ENCODE data around the gene GPX3. TPM values are rescaled to one million over a fixed set of nuclear protein-coding genes. Genes with fewer than 3 reads are reported as not detected.

Gene GPX3
- total RNA-seq, 6 experiments from 2014 or later: 192 to 869 (median 343) TPM

DNA sequence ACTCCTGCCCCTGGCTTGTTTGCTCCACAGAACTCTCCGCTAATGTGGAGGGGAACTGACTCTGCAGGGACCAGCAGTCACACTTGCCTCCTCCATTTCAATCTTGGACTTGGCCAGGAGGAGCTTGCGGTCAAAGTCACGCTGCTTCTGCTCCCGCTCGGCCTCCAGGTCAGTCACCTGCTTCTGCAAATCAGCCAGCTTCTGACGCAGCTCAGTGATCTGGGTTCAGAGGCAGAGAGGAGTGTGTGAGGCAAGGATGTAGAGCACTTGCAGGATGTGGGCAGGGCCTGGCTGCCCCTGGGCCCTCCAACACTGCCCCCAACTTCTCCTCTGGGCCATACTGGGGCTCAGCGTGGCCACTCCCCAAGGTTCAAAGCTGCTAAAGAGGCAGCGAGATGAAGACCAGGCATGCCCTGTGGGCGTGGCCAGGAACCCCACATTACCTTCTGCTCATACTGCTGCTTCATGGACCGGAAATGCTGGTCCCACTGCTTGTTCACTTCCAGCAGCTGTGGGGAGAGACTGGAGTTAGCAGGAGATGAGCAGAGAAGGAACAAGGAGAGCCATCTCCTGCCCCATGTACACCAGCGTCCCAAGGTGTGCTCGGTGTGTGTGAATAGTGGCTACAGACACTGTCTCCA is 22.2 kb downstream of the GPX3 start:
- H3K4me1 ChIP-seq: peaks cover 0 to 54% (median 31%) of the 10 kb centered on the region in 4 donors
- peak; percentile 55 to 75 (median 72) for ATAC-seq

GRCh38 chr5:151047814-151048425 is 27.5 kb downstream of the GPX3 start:
- H3K4me3 ChIP-seq: no peak overlapping the region
- H3K4me1 ChIP-seq: peaks cover 0 to 2% (median 1%) of the 10 kb centered on the region in 4 donors
- H3K36me3 ChIP-seq: peaks cover 0 to 81% (median 18%) of the 10 kb centered on the region in 4 donors
- no peaks in the 10 kb centered on the region for H3K27me3 ChIP-seq
- H3K9me3 ChIP-seq: no peaks in the 10 kb centered on the region
- DNase-seq: peak in 1 of 3 donors; percentile 55
- WGBS (ENCODE audit: insufficient coverage, low coverage, low lambda C conversion rate, missing lambda C conversion rate): 42% methylated on average over 6 of the region's 13 CpGs
- H3K27ac ChIP-seq: no peak overlapping the region
- peak; percentile 68 to 79 (median 78) for ATAC-seq
- intact Hi-C loops (cut with DNase I): loop anchor here in 1 of 2 donors (5.0 kb wide), 1 partner anchor 46 kb away; no protein-coding TSS in a partner anchor
- no peak for TF ChIP-seq POLR2A (IDR thresholded peaks at IDR 0.05)
- TF ChIP-seq, protein P1, sequence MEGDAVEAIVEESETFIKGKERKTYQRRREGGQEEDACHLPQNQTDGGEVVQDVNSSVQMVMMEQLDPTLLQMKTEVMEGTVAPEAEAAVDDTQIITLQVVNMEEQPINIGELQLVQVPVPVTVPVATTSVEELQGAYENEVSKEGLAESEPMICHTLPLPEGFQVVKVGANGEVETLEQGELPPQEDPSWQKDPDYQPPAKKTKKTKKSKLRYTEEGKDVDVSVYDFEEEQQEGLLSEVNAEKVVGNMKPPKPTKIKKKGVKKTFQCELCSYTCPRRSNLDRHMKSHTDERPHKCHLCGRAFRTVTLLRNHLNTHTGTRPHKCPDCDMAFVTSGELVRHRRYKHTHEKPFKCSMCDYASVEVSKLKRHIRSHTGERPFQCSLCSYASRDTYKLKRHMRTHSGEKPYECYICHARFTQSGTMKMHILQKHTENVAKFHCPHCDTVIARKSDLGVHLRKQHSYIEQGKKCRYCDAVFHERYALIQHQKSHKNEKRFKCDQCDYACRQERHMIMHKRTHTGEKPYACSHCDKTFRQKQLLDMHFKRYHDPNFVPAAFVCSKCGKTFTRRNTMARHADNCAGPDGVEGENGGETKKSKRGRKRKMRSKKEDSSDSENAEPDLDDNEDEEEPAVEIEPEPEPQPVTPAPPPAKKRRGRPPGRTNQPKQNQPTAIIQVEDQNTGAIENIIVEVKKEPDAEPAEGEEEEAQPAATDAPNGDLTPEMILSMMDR (IDR thresholded peaks at IDR 0.05): peak; percentile 75 to 86 (median 79)

More for the DNA sequence above, 22.2 kb downstream of the GPX3 start:
- Histone ChIP-seq H3K4me3 (no peak overlapping the region), H3K36me3 (peaks cover 0 to 60% (median 4%) of the 10 kb centered on the region in 4 donors), H3K27ac (peak overlapping the region; percentile 6 to 86 (median 68)), H3K27me3 (no peaks in the 10 kb centered on the region), H3K9me3 (no peaks in the 10 kb centered on the region)
- intact Hi-C loops (cut with DNase I): loop anchor here in 1 of 2 donors (5.0 kb wide), 1 partner anchor 35 kb away; no protein-coding TSS in a partner anchor
- no peak for TF ChIP-seq POLR2A (IDR thresholded peaks at IDR 0.05)
- TF ChIP-seq, protein P1 (IDR thresholded peaks at IDR 0.05): no peak
- peak; percentile 81 to 94 (median 92) for DNase-seq
- 58% methylated on average over 9 of the region's 12 CpGs for WGBS (ENCODE audit: insufficient coverage, low coverage, low lambda C conversion rate, missing lambda C conversion rate)

GRCh38 chr5:151048526-151048925 is 28.1 kb downstream of the GPX3 start:
- intact Hi-C loops (cut with DNase I): loop anchor here in 1 of 2 donors (5.0 kb wide), 1 partner anchor 46 kb away; no protein-coding TSS in a partner anchor
- Histone ChIP-seq H3K4me1 (no peaks in the 10 kb centered on the region), H3K36me3 (peaks cover 0 to 78% (median 18%) of the 10 kb centered on the region in 4 donors), H3K27me3 (no peaks in the 10 kb centered on the region), H3K9me3 (no peaks in the 10 kb centered on the region), H3K4me3 (no peak overlapping the region), H3K27ac (no peak overlapping the region)
- TF ChIP-seq, protein P1 (IDR thresholded peaks at IDR 0.05): peak; percentile 18 to 47 (median 36)
- TF ChIP-seq POLR2A (IDR thresholded peaks at IDR 0.05): no peak
- 22% methylated on average over 4 of the region's 7 CpGs for WGBS (ENCODE audit: insufficient coverage, low coverage, low lambda C conversion rate, missing lambda C conversion rate)
- peak in 1 of 3 donors; percentile 23 for DNase-seq
- peak; percentile 46 to 60 (median 53) for ATAC-seq

GRCh38 chr5:151051066-151051930 is 30.9 kb downstream of the GPX3 start:
- peak; percentile 73 to 80 (median 78) for DNase-seq
- Histone ChIP-seq H3K9me3 (no peaks in the 10 kb centered on the region), H3K27ac (no peak overlapping the region), H3K4me3 (no peak overlapping the region), H3K4me1 (no peaks in the 10 kb centered on the region), H3K36me3 (peaks cover 0 to 71% (median 28%) of the 10 kb centered on the region in 4 donors), H3K27me3 (no peaks in the 10 kb centered on the region)
- 71% methylated on average over 6 of the region's 6 CpGs for WGBS (ENCODE audit: insufficient coverage, low coverage, low lambda C conversion rate, missing lambda C conversion rate)
- intact Hi-C loops (cut with DNase I): loop anchor here (5.0 kb wide), 2 partner anchors 66 to 116 kb away; no protein-coding TSS in a partner anchor
- peak; percentile 83 to 88 (median 84) for ATAC-seq
- TF ChIP-seq POLR2A (IDR thresholded peaks at IDR 0.05): no peak
- TF ChIP-seq, protein P1 (IDR thresholded peaks at IDR 0.05): peak; percentile 81 to 87 (median 84)
